Hypothalamus (tissue), 51 donors: ENCODE data around the gene FHIT.

Experiments
- DNase-seq, 51 donors: peaks; one replicate each; lab custom pipeline; 2025; lab: John Stamatoyannopoulos, UW

FHIT gene

GRCh38 chr3:60599586-60599985, 651.7 kb downstream of the FHIT start:
- no peak for DNase-seq

GRCh38 chr3:60598671-60599070, 652.6 kb downstream of the FHIT start:
- no peak for DNase-seq

GRCh38 chr3:60594025-60594424, 657.2 kb downstream of the FHIT start:
- peak in 8 of 51 donors; percentile 1 to 12 (median 2) for DNase-seq

GRCh38 chr3:60591267-60591666, 660.0 kb downstream of the FHIT start:
- DNase-seq, result no peak

- peak in 2 of 51 donors; percentile 1 to 16 for DNase-seq
These were observed 662.4 kb downstream of the FHIT start for GRCh38 chr3:60588806-60589205.

GRCh38 chr3:60585918-60586317, 665.3 kb downstream of the FHIT start:
- DNase-seq, result no peak

GRCh38 chr3:60584250-60584649, 667.0 kb downstream of the FHIT start:
- no peak for DNase-seq

- DNase-seq, result no peak
These were observed 669.0 kb downstream of the FHIT start for GRCh38 chr3:60582288-60582687.

GRCh38 chr3:60580809-60581208, 670.4 kb downstream of the FHIT start:
- no peak for DNase-seq

GRCh38 chr3:60579734-60580133, 671.5 kb downstream of the FHIT start:
- DNase-seq, result peak in 2 of 51 donors; percentile 2 to 27

- no peak for DNase-seq
These were observed 672.3 kb downstream of the FHIT start for GRCh38 chr3:60578936-60579335.

GRCh38 chr3:60577601-60578000, 673.7 kb downstream of the FHIT start:
- no peak for DNase-seq

GRCh38 chr3:60575718-60576272, 675.5 kb downstream of the FHIT start:
- DNase-seq, result no peak

GRCh38 chr3:60574046-60574769, 677.0 kb downstream of the FHIT start:
- DNase-seq, result no peak

GRCh38 chr3:60573494-60573893, 677.8 kb downstream of the FHIT start:
- no peak for DNase-seq

- DNase-seq, result no peak
These were observed 679.7 kb downstream of the FHIT start for GRCh38 chr3:60571511-60571910.

- DNase-seq, result no peak
These were observed 694.1 kb downstream of the FHIT start for GRCh38 chr3:60557122-60557521.

- DNase-seq, result no peak
These were observed 695.4 kb downstream of the FHIT start for GRCh38 chr3:60555686-60556354.

- no peak for DNase-seq
These were observed 698.1 kb downstream of the FHIT start for GRCh38 chr3:60553144-60553543.

- no peak for DNase-seq
These were observed 698.7 kb downstream of the FHIT start for GRCh38 chr3:60552581-60552980.

GRCh38 chr3:60551455-60552209, 699.6 kb downstream of the FHIT start:
- no peak for DNase-seq
